IMR-90 (cell line): ENCODE measurements around the gene DAAM1.

Source experiments
- BHLHE40 ChIP-seq: fragments of 150-350 bp; IDR thresholded peaks from 2 replicates; pipeline ENCODE4 v1.6.1; 2016; ENCODE audit warnings: mild to moderate bottlenecking, low read depth, low read length
- CEBPB ChIP-seq: IDR thresholded peaks from 2 replicates; pipeline ENCODE4 v1.6.1; 2012; ENCODE audit warnings: low read depth, low read length, improper control_type of control experiment
- CTCF ChIP-seq: conservative IDR thresholded peaks from 2 replicates; pipeline ENCODE4 v1.5.1; 2012; ENCODE audit warnings: mild to moderate bottlenecking, low read depth, low read length, improper control_type of control experiment
- ELK1 ChIP-seq: fragments of 150-350 bp; IDR thresholded peaks from 2 replicates; pipeline ENCODE4 v1.6.1; 2016; ENCODE audit warnings: low read depth, mild to moderate bottlenecking, low read length, moderate library complexity, borderline replicate concordance
- POLR2A ChIP-seq: IDR thresholded peaks from 2 replicates; pipeline ENCODE4 v1.6.1; 2012; ENCODE audit warnings: mild to moderate bottlenecking, low read depth, low read length
- RAD21 ChIP-seq: IDR thresholded peaks from 2 replicates; pipeline ENCODE4 v1.6.1; 2012; ENCODE audit warnings: low read length, improper control_type of control experiment
- RCOR1 ChIP-seq: IDR thresholded peaks from 2 replicates; pipeline ENCODE4 v1.6.1; 2012; ENCODE audit warnings: mild to moderate bottlenecking, low read length, improper control_type of control experiment; ENCODE audit not compliant: insufficient replicate concordance

DNA sequence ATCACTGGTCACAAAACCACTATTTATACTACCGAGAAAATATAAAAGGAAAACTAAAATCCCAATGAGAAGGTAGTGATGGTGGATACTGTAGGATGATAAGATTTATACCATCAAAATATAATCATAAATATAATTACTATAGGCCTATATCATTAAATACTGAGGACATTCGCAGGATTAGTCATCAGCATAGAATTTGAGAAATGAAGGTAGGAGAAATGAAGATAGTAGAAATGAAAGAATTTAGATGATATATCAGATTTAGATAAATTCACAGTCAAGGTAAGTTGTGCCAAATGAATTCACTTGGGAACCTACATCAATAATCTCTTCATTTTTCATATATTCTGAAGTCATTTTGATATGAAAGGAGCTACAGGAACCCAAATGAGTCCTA, 82.8 kb downstream of the DAAM1 start:
- TF ChIP-seq CTCF (no peak), POLR2A (no peak), BHLHE40 (no peak), RAD21 (no peak), RCOR1 (no peak), ELK1 (no peak), CEBPB (no peak)
